Breast epithelium (tissue), 4 donors: ENCODE measurements around the gene NAALAD2. TPM values are rescaled to one million over a fixed set of nuclear protein-coding genes. Genes with fewer than 3 reads are reported as not detected.
"Not testable (repeated sequence)": the region's sequence is repeated elsewhere in the genome, so short reads cannot be mapped to it uniquely, and the experiment has no call there.

Source experiments
- DNase-seq, 2 donors: peaks; one replicate each; pipeline ENCODE4 v3.0.0-alpha.2; 2019; ENCODE audit warnings: low spot score in 2 of 2
- H3K27ac ChIP-seq, 2 donors: fragments of 200-600 bp; sonication (generic) in 1 of 2; one replicate each; pipeline ENCODE4 v1.5.1; 2016 to 2019; ENCODE audit warnings: mild to moderate bottlenecking in 1 of 2
- H3K27me3 ChIP-seq, 2 donors: fragments of 200-600 bp; sonication (generic) in 1 of 2; one replicate each; pipeline versions ENCODE4 v1.5.1 to v1.6.0; 2017 to 2019; ENCODE audit warnings: control low read depth in 1 of 2, mild to moderate bottlenecking in 1 of 2
- H3K36me3 ChIP-seq: fragments of 200-600 bp; one replicate; pipeline ENCODE4 v1.5.1; 2019
- H3K4me1 ChIP-seq, 2 donors: fragments of 200-600 bp; sonication (generic); one replicate each; pipeline ENCODE4 v1.5.1; 2016 to 2019; ENCODE audit warnings: control low read depth in 1 of 2
- H3K4me3 ChIP-seq, 3 donors: fragments of 200-600 bp; sonication (generic); 1 replicate in 2 of 3; 2 replicates in 1 of 3; pipeline ENCODE4 v1.5.1; 2016 to 2019; ENCODE audit warnings: mild to moderate bottlenecking in 3 of 3, moderate library complexity in 2 of 3
- H3K9me3 ChIP-seq, 2 donors: fragments of 200-600 bp; sonication (generic) in 1 of 2; one replicate each; pipeline ENCODE4 v1.5.1; 2016 to 2019; ENCODE audit warnings: control low read depth in 1 of 2
- POLR2A ChIP-seq: fragments of 450-650 bp; IDR thresholded peaks from one replicate; pipeline ENCODE4 v1.6.1; 2016; ENCODE audit warnings: antibody characterized with exemption, mild to moderate bottlenecking, moderate library complexity
- POLR2AphosphoS5 ChIP-seq, 3 donors: sonication (generic); formaldehyde crosslinking; IDR thresholded peaks; one replicate each; pipeline ENCODE4 v1.6.1; 2017; ENCODE audit warnings: antibody characterized with exemption in 3 of 3
- intact Hi-C: fragments of 100-400 bp; cut with DNase I; formaldehyde crosslinking; loops from one replicate; pipeline ENCODE4 v1.15.1; 2023; ENCODE audit warnings: low total_unique reads
- total RNA-seq, 3 donors: library from RNA; depleted of rRNA; stranded (reverse); fragments of >200 nt; gene quantifications; one replicate each; pipeline ENCODE4 v1.1.0, GENCODE V29; 2016
- TF ChIP-seq, protein P1 (sequence below), 3 donors: fragments of 450-650 bp; IDR thresholded peaks; one replicate each; pipeline ENCODE4 v1.5.1; 2016 to 2017; ENCODE audit warnings: antibody characterized with exemption in 3 of 3, mild to moderate bottlenecking in 3 of 3, moderate library complexity in 3 of 3

NAALAD2 gene
- total RNA-seq, 3 donors from 2014 or later, result 0.98 to 3.8 (median 1.8) TPM

DNA sequence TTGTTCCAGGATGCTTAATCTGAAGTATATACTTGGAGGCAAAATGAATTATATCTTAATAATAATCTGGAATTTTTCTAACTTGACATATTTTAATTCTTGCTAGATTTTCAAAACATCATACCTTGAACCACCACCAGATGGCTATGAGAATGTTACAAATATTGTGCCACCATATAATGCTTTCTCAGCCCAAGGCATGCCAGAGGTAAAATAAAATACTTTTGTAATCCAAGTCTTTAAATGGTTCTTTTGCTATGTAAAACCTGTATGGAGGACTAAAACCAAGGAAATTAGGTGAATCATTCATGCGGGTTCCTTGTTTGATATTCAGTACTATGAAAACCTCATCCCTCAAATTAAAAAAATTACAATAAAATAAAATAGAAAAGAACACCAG, 14.4 kb downstream of the NAALAD2 start:
- Histone ChIP-seq H3K9me3 (no peaks in the 10 kb centered on the region), H3K4me3 (no peak overlapping the region), H3K4me1 (no peaks in the 10 kb centered on the region), H3K27ac (no peak overlapping the region), H3K27me3 (no peaks in the 10 kb centered on the region), H3K36me3 (no peaks in the 10 kb centered on the region)
- TF ChIP-seq POLR2A (no peak), POLR2AphosphoS5 (IDR thresholded peaks at IDR 0.05) (no peak)
- TF ChIP-seq, protein P1, sequence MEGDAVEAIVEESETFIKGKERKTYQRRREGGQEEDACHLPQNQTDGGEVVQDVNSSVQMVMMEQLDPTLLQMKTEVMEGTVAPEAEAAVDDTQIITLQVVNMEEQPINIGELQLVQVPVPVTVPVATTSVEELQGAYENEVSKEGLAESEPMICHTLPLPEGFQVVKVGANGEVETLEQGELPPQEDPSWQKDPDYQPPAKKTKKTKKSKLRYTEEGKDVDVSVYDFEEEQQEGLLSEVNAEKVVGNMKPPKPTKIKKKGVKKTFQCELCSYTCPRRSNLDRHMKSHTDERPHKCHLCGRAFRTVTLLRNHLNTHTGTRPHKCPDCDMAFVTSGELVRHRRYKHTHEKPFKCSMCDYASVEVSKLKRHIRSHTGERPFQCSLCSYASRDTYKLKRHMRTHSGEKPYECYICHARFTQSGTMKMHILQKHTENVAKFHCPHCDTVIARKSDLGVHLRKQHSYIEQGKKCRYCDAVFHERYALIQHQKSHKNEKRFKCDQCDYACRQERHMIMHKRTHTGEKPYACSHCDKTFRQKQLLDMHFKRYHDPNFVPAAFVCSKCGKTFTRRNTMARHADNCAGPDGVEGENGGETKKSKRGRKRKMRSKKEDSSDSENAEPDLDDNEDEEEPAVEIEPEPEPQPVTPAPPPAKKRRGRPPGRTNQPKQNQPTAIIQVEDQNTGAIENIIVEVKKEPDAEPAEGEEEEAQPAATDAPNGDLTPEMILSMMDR (IDR thresholded peaks at IDR 0.05), result no peak
- intact Hi-C loops, result no loop called here
- no peak for DNase-seq

- intact Hi-C loops, H3K4me3 ChIP-seq, DNase-seq, H3K36me3 ChIP-seq, H3K27me3 ChIP-seq, H3K4me1 ChIP-seq, H3K27ac ChIP-seq, H3K9me3 ChIP-seq: not testable (repeated sequence)
These were observed 32.6 kb downstream of the NAALAD2 start for GRCh38 chr11:90166982-90167573.

GRCh38 chr11:90167704-90168103, 33.2 kb downstream of the NAALAD2 start:
- intact Hi-C loops, H3K4me1 ChIP-seq, H3K27me3 ChIP-seq, H3K9me3 ChIP-seq, H3K27ac ChIP-seq, H3K4me3 ChIP-seq, H3K36me3 ChIP-seq, DNase-seq: not testable (repeated sequence)

- Histone ChIP-seq H3K9me3 (no peaks in the 10 kb centered on the region), H3K4me1 (no peaks in the 10 kb centered on the region), H3K36me3 (no peaks in the 10 kb centered on the region), H3K4me3 (no peak overlapping the region), H3K27me3 (no peaks in the 10 kb centered on the region), H3K27ac (no peak overlapping the region)
- intact Hi-C loops, result no loop called here
- DNase-seq, result no peak
- TF ChIP-seq POLR2AphosphoS5 (IDR thresholded peaks at IDR 0.05), result no peak
- TF ChIP-seq, protein P1 (IDR thresholded peaks at IDR 0.05), result no peak
- no peak for TF ChIP-seq POLR2A
These were observed 34.1 kb downstream of the NAALAD2 start for GRCh38 chr11:90168571-90168970.

DNA sequence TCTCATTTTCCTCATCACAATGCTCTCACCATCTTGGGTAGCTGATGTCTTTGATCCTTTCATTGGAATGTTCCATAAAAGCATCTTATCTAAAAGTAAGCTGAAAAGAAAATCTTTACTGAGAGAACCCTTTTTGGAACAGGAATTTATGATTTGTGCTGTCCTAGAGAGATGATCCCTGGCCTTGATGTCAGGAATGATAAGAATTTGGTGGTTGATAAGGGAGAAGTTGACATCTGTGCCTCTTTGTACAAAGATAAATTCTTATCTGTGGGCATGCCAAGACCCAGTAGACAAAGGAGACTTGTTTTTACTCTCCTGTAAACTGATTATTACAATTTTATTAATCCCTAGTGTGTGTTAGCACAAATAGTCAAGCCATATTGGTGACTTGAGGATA, 36.9 kb downstream of the NAALAD2 start:
- no peak overlapping the region for H3K27ac ChIP-seq
- intact Hi-C loops, result no loop called here
- DNase-seq, result no peak
- H3K4me3 ChIP-seq, result no peak overlapping the region
- no peaks in the 10 kb centered on the region for H3K4me1 ChIP-seq
- no peaks in the 10 kb centered on the region for H3K36me3 ChIP-seq
- TF ChIP-seq, protein P1 (IDR thresholded peaks at IDR 0.05), result no peak
- TF ChIP-seq POLR2A, result no peak
- TF ChIP-seq POLR2AphosphoS5 (IDR thresholded peaks at IDR 0.05), result no peak
- no peaks in the 10 kb centered on the region for H3K27me3 ChIP-seq
- H3K9me3 ChIP-seq, result no peaks in the 10 kb centered on the region

DNA sequence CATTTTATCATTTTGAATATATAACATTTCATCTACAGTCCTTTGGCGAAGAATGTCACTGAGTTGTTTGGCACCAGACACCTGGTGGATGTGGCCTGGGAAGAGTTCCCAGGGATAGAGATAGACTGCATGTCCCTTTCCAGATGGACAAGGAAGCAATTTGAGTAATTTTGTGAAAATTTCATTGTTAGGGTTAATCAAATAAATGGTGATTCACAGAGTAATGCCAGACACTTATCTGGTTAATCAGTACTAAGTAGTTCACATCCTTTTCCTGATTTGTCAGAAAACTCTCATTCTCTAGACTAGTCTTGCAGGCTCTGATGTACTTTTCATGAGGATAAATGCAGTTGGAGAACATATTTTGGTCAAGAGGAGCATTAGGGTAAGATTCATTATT, 41.6 kb downstream of the NAALAD2 start:
- H3K36me3 ChIP-seq, result no peaks in the 10 kb centered on the region
- TF ChIP-seq POLR2A, result no peak
- TF ChIP-seq, protein P1 (IDR thresholded peaks at IDR 0.05), result no peak
- DNase-seq, result no peak
- H3K4me1 ChIP-seq, result no peaks in the 10 kb centered on the region
- no peaks in the 10 kb centered on the region for H3K27me3 ChIP-seq
- intact Hi-C loops, result no loop called here
- H3K9me3 ChIP-seq, result no peaks in the 10 kb centered on the region
- H3K27ac ChIP-seq, result no peak overlapping the region
- H3K4me3 ChIP-seq, result no peak overlapping the region
